OCI-LY1 (cell line): Measurements from ENCODE around the gene PCBP2.
"Not testable (repeated sequence)": the region's sequence is repeated elsewhere in the genome, so short reads cannot be mapped to it uniquely, and the experiment has no call there.

Source experiments
- H2AFZ ChIP-seq: fragments of 200-600 bp; sonication (generic), shearing (Covaris generic); 2 replicates; pipeline ENCODE4 v1.6.0; 2014; ENCODE audit warnings: antibody characterized with exemption, mild to moderate bottlenecking, low read length
- H3F3A ChIP-seq: fragments of 200-600 bp; sonication (generic), shearing (Covaris generic); 2 replicates; pipeline ENCODE4 v1.6.0; 2014; ENCODE audit warnings: mild to moderate bottlenecking, antibody characterized with exemption, low read length, moderate library complexity; ENCODE audit not compliant: insufficient read depth
- H3K27ac ChIP-seq: fragments of 200-600 bp; sonication (generic); 2 replicates; pipeline ENCODE4 v1.5.1; 2014; ENCODE audit warnings: low read length, mixed run types, mild to moderate bottlenecking, low read depth; ENCODE audit not compliant: poor library complexity, severe bottlenecking
- H3K27me3 ChIP-seq: fragments of 200-600 bp; sonication (generic); 2 replicates; pipeline ENCODE4 v1.6.0; 2014; ENCODE audit warnings: antibody characterized with exemption, mild to moderate bottlenecking, low read length, moderate library complexity; ENCODE audit not compliant: insufficient read depth
- H3K36me3 ChIP-seq: fragments of 200-600 bp; sonication (generic); 2 replicates; pipeline ENCODE4 v1.6.1; 2014; ENCODE audit warnings: mild to moderate bottlenecking, antibody characterized with exemption, low read length, moderate library complexity, mixed read lengths; ENCODE audit not compliant: insufficient read depth
- H3K4me1 ChIP-seq: fragments of 200-600 bp; sonication (generic); 2 replicates; pipeline ENCODE4 v1.5.1; 2014; ENCODE audit warnings: mild to moderate bottlenecking, low read length, moderate library complexity; ENCODE audit not compliant: insufficient read depth, severe bottlenecking
- H3K4me2 ChIP-seq: fragments of 200-600 bp; sonication (generic), shearing (Covaris generic); 2 replicates; pipeline ENCODE4 v1.6.1; 2014; ENCODE audit warnings: low read length
- H3K4me3 ChIP-seq: fragments of 200-600 bp; sonication (generic); 2 replicates; pipeline ENCODE4 v1.5.1; 2014; ENCODE audit warnings: low read length, low read depth, mild to moderate bottlenecking, mixed read lengths; ENCODE audit not compliant: poor library complexity, severe bottlenecking
- H3K79me2 ChIP-seq: fragments of 200-600 bp; shearing (Covaris generic); 2 replicates; pipeline ENCODE4 v1.6.1; 2016; ENCODE audit warnings: mixed run types, low read length, mixed read lengths; ENCODE audit not compliant: insufficient read depth
- H3K9ac ChIP-seq: fragments of 200-600 bp; sonication (generic), shearing (Covaris generic); 2 replicates; pipeline ENCODE4 v1.6.1; 2014; ENCODE audit warnings: mild to moderate bottlenecking, low read length, mixed read lengths
- H3K9me2 ChIP-seq: fragments of 200-600 bp; sonication (generic), shearing (Covaris generic); 2 replicates; pipeline ENCODE4 v1.6.1; 2014; ENCODE audit warnings: low read depth, mild to moderate bottlenecking, low read length, mixed read lengths
- H3K9me3 ChIP-seq: fragments of 200-600 bp; shearing (Covaris generic); 2 replicates; pipeline ENCODE4 v1.6.1; 2014; ENCODE audit warnings: low read length, mixed read lengths
- H4K20me1 ChIP-seq: fragments of 200-600 bp; sonication (generic), shearing (Covaris generic); 2 replicates; pipeline ENCODE4 v1.6.0; 2016; ENCODE audit warnings: mild to moderate bottlenecking, low read length; ENCODE audit not compliant: insufficient read depth
- CTCF ChIP-seq: fragments of 200-600 bp; sonication (generic), shearing (Covaris generic); IDR thresholded peaks from 2 replicates; pipeline ENCODE4 v1.5.1; 2017; ENCODE audit warnings: mild to moderate bottlenecking, antibody characterized with exemption, low read length, moderate library complexity, mixed read lengths
- EZH2 ChIP-seq: fragments of 200-600 bp; sonication (generic), shearing (Covaris generic); IDR thresholded peaks from 2 replicates; pipeline ENCODE4 v1.8.0; 2017; ENCODE audit warnings: borderline replicate concordance, mixed run types, mild to moderate bottlenecking, antibody characterized with exemption, low read length, moderate library complexity, mixed read lengths

The PCBP2 gene

GRCh38 chr12:53480491-53481442 lies 28.9 kb downstream of the PCBP2 start:
- H3K4me1 ChIP-seq, result no peaks in the 10 kb centered on the region

GRCh38 chr12:53481458-53481857 lies 29.6 kb downstream of the PCBP2 start:
- not testable (repeated sequence) for H4K20me1 ChIP-seq, H3K79me2 ChIP-seq, H3K4me1 ChIP-seq, H2AFZ ChIP-seq, H3K9ac ChIP-seq, H3K4me3 ChIP-seq, H3K9me2 ChIP-seq, H3K4me2 ChIP-seq, H3K27ac ChIP-seq, H3K9me3 ChIP-seq, H3F3A ChIP-seq, H3K27me3 ChIP-seq
- peaks cover 96% of the 10 kb centered on the region for H3K36me3 ChIP-seq

More at GRCh38 chr12:53480491-53481442, 28.9 kb downstream of the PCBP2 start:
- H2AFZ ChIP-seq, result no peak overlapping the region
- no peak overlapping the region for H3K27ac ChIP-seq
- H3F3A ChIP-seq, result peaks cover 7% of the 10 kb centered on the region; the same call in 1 of the 2 replicates
- no peak for TF ChIP-seq EZH2
- no peak for TF ChIP-seq CTCF
- no peaks in the 10 kb centered on the region for H3K9me2 ChIP-seq
- no peaks in the 10 kb centered on the region for H3K27me3 ChIP-seq
- H3K36me3 ChIP-seq, result peaks cover 96% of the 10 kb centered on the region
- H3K9ac ChIP-seq, result no peak overlapping the region
- H4K20me1 ChIP-seq, result no peaks in the 10 kb centered on the region
- H3K79me2 ChIP-seq, result no peaks in the 10 kb centered on the region
- no peaks in the 10 kb centered on the region for H3K9me3 ChIP-seq
- no peak overlapping the region for H3K4me2 ChIP-seq
- no peak overlapping the region for H3K4me3 ChIP-seq

GRCh38 chr12:53481939-53482586 lies 30.2 kb downstream of the PCBP2 start:
- H3K27ac ChIP-seq, result no peak overlapping the region
- no peaks in the 10 kb centered on the region for H3K9me3 ChIP-seq
- H3K9ac ChIP-seq, result no peak overlapping the region
- H3K36me3 ChIP-seq, result peaks cover 91% of the 10 kb centered on the region
- H4K20me1 ChIP-seq, result no peaks in the 10 kb centered on the region
- no peak overlapping the region for H2AFZ ChIP-seq
- no peak overlapping the region for H3K4me3 ChIP-seq
- H3K4me2 ChIP-seq, result no peak overlapping the region
- H3K9me2 ChIP-seq, result no peaks in the 10 kb centered on the region
- no peaks in the 10 kb centered on the region for H3K79me2 ChIP-seq
- TF ChIP-seq EZH2 (no peak), CTCF (peak; percentile 40; the same call in 1 of the 2 replicates)
- H3F3A ChIP-seq, result peaks cover 7% of the 10 kb centered on the region; the same call in 1 of the 2 replicates
- H3K27me3 ChIP-seq, result no peaks in the 10 kb centered on the region
- no peaks in the 10 kb centered on the region for H3K4me1 ChIP-seq
